Bone marrow (tissue), 2 donors: ENCODE results near the gene MAP1S.

Source experiments
- DNase-seq, 2 donors: peaks; one replicate each; lab custom pipeline; 2025; lab: John Stamatoyannopoulos, UW

MAP1S gene

DNA sequence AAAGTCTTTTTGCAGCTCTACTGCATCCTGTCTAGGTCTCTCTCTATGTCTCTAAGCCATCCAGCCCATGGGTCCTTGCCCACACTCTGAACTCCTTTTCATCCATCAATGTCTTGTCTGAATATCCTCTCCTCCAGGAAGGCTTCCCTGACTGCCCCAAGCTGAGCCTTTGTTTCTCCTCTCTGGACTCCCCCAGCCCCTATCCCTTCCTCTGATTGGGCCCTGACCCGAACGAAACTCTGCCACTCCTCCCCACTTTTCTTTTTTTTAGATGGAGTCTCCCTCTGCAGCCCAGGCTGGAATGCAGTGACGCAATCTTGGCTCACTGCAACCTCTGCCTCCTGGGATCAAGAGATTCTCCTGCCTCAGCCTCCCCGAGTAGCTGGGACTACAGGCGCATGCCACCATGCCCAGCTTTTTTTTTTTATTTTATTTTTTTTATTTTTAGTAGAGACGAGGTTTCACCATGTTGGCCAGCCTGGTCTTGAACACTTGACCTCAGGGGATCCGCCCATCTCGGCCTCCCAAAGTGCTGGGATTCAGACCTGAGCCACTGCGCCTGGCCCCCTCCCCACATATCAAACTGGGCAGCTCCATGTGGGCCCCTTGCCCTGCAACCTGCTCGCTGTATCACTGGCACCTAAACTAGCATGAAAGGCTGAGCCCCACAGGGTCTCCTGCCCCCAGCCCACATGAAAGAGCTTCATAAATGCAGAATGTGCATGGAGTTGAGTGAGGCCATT is 30.3 kb upstream of the MAP1S start:
- no peak for DNase-seq

DNA sequence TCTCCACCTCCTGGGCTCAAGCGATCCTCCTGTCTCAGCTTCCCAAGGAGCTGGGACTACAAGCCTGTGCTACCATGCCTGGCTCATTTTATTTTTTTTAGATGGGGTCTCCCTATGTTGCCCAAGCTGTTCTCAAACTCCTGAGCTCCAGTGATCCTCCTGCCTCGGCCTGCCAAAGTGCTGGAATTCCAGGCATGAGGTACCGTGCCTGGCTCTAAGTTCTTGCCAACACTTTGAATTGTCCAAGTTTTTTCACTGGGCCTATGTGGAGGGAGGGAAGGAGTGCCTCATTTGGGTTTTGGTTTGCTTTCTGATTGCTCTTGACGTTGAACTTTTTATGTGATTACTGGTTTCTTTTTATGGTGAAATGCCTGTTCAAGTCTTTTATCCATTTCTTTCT is 26.7 kb upstream of the MAP1S start:
- DNase-seq, result no peak

- DNase-seq, result no peak
Measured at GRCh38 chr19:17695198-17695597, 24.1 kb upstream of the MAP1S start.

DNA sequence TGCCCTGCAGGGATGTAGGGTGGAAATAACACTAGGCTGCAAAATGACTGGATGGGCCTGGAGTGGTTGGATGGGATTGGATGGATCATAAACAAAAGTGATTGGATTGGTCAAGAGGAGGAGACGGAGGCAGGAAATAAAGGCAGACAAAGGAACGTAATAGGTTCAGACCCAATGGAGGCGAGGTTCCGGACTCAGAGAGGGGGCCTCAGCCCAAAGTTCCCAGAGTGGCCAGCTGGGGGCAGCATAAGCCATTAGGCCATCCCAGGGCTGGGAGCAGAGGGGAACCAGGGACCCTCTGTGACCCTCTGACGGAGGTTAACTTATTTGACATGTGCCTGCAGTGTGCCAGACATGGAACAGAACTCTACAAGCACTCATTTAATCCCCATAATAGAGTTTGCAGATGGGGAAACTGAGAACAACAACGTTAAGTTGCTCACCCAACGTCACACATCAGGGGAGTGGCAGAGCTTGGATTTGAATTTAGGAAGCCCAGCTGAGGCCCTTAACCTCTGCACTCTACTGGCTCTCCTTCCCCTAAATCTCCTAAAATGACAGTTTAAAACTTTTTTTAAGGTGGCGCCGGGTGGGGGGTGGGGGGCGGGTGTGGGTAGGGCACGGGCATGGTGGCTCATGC is 15.3 kb upstream of the MAP1S start:
- DNase-seq, result peak; percentile 16 to 52

DNA sequence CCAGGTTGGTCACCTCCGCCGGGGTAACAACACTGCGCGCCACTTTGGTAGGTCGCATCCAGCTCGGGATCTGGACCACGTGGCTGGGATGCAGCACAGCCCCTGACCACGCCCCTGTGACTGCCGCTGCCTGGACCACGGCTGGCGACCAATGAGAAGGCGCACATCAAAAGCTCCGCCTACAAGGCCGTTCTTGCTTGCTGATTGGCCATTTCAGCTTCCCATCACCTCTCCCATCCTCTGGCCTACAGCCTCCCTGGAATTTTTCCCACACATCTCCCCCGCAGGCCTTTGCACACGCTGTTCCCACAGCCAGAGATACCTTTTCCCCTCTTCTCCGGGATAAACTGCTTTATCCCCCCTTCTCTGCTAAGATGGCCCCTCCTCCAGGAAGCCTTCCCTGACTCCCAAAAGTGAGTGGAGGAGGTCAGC is 12.5 kb upstream of the MAP1S start:
- no peak for DNase-seq

DNA sequence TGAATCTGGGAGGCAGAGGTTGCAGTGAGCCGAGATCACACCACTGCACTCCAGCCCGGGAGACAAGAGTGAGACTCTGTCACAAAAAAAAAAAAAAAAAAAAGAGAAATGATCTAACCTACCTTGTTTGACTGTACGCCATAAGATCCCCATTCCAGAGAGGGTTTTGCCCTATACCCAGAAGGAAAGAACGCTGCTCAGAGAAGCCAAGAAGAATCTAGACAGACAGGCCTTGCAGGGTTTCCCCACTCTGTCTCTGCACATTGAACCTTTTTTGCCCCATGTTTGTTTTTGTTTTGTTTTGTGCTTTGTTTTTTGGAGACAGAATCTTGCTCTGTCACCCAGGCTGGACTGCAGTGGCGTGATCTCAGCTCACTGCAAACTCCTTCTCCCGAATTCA is 7.4 kb upstream of the MAP1S start:
- no peak for DNase-seq

GRCh38 chr19:17716309-17716929 is 2.9 kb upstream of the MAP1S start:
- DNase-seq, result no peak

DNA sequence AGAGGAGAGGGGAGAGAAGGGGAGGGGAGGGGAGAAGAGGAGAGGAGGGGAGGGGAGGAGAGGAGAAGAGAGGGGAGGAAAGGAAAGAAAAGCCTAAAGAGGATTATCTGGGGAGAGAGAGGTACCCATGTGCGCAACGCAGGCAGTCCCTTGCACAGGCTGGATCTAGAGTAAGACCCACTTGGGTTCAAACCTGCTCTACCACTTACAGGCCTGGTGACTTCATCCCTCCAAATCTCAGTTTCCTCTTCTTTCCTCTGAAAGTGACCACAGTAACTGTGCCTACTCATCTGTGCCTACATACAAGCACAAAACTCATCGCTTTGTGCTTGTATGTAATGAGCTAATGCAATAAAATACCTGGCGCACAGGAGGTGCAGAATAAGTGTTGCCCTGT is 732 bp upstream of the MAP1S start:
- DNase-seq, result no peak

DNA sequence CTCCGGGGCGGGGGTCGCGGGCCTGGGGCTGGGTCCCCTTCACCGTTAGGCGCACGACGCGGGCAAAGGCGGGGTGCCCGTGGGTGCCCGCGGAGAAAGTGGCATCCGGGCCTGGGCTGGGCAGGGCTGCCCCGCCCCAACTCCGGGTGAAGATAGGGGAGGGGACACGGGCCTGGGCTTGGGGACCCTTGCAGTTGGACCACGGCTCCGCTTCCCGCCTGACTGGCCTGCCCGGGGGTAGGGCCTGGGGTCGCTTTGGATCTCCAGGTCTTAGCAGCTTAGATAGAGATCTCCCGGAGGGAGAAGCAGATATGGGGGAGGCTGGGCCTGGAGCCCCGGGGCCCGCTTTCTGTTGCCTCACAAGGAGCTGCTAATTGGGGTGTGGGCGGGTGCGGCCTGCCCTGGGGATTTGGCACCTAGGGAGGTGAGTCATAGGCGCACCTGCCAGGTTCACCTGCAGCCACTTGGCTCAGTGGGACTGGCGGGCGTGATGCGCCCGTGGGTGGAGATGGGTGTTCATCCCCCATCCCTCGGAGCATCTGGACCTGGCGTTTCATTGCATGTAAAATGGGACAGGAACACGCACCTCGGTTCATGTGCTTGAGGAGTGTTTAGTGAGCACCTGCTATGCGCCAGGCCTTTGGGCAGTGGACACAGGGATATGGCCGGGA is 585 bp downstream of the MAP1S start:
- no peak for DNase-seq

- DNase-seq, result no peak
Measured at GRCh38 chr19:17720440-17720839, 1.2 kb downstream of the MAP1S start.

DNA sequence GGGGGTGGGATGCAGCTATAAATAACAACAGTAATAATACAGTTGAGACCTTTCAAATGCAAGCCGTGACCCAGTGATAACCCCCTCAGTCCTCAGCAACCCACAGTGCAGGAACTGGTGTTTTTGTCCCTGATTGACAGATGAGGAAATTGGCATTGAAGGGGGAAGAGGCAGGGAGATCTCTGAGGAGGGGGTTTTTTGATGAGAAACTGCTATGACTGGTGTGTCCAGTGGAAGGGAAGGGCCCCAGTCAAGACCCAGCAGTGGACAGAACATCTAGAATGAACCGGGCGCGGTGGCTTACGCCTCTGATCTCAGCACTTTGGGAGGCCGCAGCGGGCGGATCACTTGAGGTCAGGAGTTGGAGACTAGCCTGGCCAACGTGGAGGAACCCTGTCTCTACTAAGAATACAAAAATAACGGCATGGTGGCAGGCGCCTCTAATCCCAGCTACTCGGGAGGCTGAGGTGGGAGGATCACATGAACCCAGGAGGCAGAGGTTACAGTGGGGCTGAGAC is 1.9 kb downstream of the MAP1S start:
- DNase-seq, result no peak

- DNase-seq, result peak; percentile 28 to 73
Measured at GRCh38 chr19:17721821-17722220, 2.5 kb downstream of the MAP1S start.

DNA sequence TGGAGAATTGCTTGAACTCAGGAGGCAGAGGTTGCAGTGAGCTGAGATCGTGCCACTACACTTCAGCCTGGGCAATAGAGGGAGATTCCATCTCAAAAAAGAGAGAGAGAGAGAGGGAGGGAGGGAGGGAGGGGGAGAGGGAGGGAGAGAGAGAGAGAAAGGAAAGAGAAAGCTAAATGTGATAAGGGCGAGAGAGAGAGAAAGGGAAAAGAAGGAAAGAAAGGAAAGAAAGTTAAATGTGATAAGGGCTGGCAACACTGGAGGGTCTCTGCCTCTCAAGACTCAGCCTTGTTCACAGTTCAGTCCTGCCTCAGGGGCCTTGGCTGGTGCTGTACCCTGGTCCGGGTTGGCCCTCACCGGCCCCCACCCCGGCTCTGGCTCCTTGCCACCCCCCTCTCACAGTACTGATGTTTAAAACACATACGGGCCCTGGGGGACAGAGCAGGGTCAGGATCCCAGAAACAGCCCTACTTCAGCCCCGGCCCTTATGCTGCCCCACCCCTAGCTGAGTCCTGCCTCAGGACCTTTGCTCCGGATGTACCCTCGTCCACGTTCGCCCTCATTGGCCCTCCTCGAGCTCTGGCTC is 3.5 kb downstream of the MAP1S start:
- no peak for DNase-seq

GRCh38 chr19:17724655-17725054 is 5.4 kb downstream of the MAP1S start:
- no peak for DNase-seq

- no peak for DNase-seq
Measured at GRCh38 chr19:17725422-17726078, 6.3 kb downstream of the MAP1S start.

GRCh38 chr19:17726136-17726741 is 7.0 kb downstream of the MAP1S start:
- no peak for DNase-seq

GRCh38 chr19:17726964-17727773 is 7.9 kb downstream of the MAP1S start:
- DNase-seq, result no peak

GRCh38 chr19:17727843-17728242 is 8.6 kb downstream of the MAP1S start:
- no peak for DNase-seq

GRCh38 chr19:17733127-17733526 is 13.8 kb downstream of the MAP1S start:
- DNase-seq, result no peak

DNA sequence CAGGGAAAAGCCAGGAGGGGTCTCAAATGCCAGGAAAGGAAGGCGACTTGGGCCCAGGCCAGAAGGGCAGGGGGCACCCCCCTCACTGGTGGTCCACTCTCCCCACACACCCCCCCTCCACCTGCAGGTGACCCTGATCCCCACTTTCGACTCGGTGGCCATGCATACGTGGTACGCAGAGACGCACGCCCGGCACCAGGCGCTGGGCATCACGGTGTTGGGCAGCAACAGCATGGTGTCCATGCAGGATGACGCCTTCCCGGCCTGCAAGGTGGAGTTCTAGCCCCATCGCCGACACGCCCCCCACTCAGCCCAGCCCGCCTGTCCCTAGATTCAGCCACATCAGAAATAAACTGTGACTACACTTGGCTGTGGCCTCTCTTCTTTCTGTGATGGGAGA is 14.9 kb downstream of the MAP1S start:
- DNase-seq, result no peak
